Measurements from ENCODE around the gene ABTB2. TPM values are rescaled to one million over a fixed set of nuclear protein-coding genes. Genes with fewer than 3 reads are reported as not detected.

The ABTB2 gene
- total RNA-seq = 3.1 and 3.8 TPM in 2 replicates

DNA sequence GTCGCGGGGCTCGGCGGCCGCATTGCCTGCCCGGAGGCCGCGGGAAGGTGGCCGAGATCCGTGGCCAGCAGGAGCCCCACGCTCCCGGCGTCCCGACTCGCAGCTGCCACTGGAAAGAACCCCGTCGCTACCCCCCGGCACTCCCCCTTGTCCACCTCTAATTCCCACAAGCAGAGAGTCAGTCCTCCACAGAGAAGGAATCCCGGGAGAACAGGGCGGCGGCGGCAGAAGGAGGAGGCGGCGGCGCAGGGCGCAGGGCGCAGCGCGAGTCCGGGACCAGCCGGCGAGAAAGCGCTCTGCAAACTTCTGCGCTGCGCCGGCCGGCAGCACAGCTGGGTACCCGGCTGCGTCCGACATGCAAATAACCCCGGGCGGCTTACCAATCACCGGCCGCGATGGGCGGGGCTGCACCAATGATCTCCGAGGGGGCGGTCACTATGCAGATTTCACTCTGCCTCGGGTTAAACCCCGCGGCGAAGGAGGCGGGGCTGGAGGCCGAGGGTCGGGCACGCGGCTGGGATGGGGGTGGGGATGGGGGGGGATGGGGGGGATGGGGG lies at the start of gene ABTB2:
TSS of gene ABTB2 (minus strand) at position 310 of the 557 bp plus-strand sequence.

DNA sequence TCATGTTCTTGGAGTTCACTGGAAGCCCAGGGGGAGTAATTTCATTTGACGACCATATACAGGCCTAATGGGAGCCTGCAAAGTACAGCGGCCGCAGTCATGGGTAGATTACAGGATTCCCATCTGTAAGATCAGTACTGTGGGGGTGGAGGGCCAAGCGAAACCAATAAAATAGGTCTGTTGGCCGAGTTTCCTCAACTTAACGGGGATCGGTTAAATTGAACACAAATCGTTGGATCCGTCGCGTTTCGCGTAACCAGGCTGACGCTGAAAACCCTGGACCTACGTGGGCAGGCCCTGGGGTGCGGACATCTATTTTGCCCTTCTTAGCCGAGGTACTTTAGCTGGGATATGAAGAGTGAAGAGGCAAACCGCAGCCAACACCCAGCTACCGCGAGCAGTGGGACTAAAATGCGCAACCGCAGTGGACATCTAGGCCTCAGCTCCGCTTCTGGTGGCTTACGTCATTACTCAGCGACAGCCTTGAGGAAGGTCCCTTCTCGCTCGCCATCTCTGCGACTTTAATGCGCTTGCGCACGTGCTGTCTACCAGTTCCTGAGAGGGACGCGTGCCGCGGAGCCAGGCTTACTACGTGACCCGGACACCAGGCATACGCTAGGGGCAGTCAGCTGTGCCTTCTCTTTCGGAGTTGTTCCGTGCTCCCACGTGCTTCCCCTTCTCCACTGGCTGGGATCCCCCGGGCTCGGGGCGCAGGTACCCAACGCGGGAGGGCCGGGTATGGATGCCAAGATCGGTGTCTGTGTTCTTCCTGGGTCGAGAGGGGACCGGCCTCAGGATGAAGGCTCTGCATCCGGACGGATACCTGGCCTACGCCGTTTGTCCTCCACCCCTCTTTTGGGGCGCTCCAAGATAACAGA lies 252.5 kb downstream of the ABTB2 start, which contains the start of gene NAT10:
TSS of gene NAT10 (plus strand) at position 551 of the 878 bp plus-strand sequence. CDS start 2,597 bp downstream, outside the sequence.

Other genes starting within 250 kb of the ABTB2 start
- gene CAT, start 80.9 kb upstream of the ABTB2 start, total RNA-seq = 69.9 and 84.2 TPM in 2 replicates
- not detected in 2 replicates for gene ELF5, start 155.8 kb upstream of the ABTB2 start, total RNA-seq